Hepatocyte (in vitro differentiated cells): ENCODE data around the gene PAK2. TPM values are rescaled to one million over a fixed set of nuclear protein-coding genes. Genes with fewer than 3 reads are reported as not detected.

ENCODE experiments used
- DNase-seq: peaks from one replicate; pipeline ENCODE4 v3.0.0-alpha.2; 2016; ENCODE audit warnings: low spot score
- H2AFZ ChIP-seq: fragments of 200-600 bp; sonication (generic); 2 replicates; pipeline ENCODE4 v1.6.0; 2016; ENCODE audit warnings: antibody characterized with exemption, mild to moderate bottlenecking
- H3K27ac ChIP-seq: fragments of 200-600 bp; sonication (generic); 2 replicates; pipeline ENCODE4 v1.5.1; 2016; ENCODE audit warnings: mild to moderate bottlenecking
- H3K27me3 ChIP-seq: fragments of 200-600 bp; sonication (generic); 2 replicates; pipeline ENCODE4 v1.6.1; 2016
- H3K36me3 ChIP-seq: fragments of 200-600 bp; sonication (generic); replicated peaks from 2 replicates; pipeline ENCODE4 v1.5.1; 2016; ENCODE audit warnings: low read depth; ENCODE audit not compliant: insufficient read depth
- H3K4me1 ChIP-seq: fragments of 200-600 bp; sonication (generic); 2 replicates; pipeline ENCODE4 v1.5.1; 2016; ENCODE audit warnings: mild to moderate bottlenecking, moderate library complexity; ENCODE audit not compliant: insufficient read depth
- H3K4me2 ChIP-seq: fragments of 200-600 bp; sonication (generic); 2 replicates; pipeline ENCODE4 v1.6.0; 2016
- H3K4me3 ChIP-seq: fragments of 200-600 bp; sonication (generic); 2 replicates; pipeline ENCODE4 v1.5.1; 2016; ENCODE audit warnings: mild to moderate bottlenecking
- H3K79me2 ChIP-seq: fragments of 200-600 bp; sonication (generic); 2 replicates; pipeline ENCODE4 v1.6.0; 2017; ENCODE audit warnings: mild to moderate bottlenecking
- H3K9me2 ChIP-seq: fragments of 200-600 bp; sonication (generic); replicated peaks from 2 replicates; pipeline ENCODE4 v1.6.0; 2017; ENCODE audit warnings: mild to moderate bottlenecking; ENCODE audit not compliant: insufficient read depth
- H3K9me3 ChIP-seq: fragments of 200-600 bp; sonication (generic); 2 replicates; pipeline ENCODE4 v1.5.1; 2016; ENCODE audit warnings: low read depth, mild to moderate bottlenecking
- H4K20me1 ChIP-seq: fragments of 200-600 bp; sonication (generic); 2 replicates; pipeline ENCODE4 v1.6.0; 2016; ENCODE audit warnings: mild to moderate bottlenecking; ENCODE audit not compliant: insufficient read depth, poor library complexity, severe bottlenecking
- CTCF ChIP-seq: fragments of 200-600 bp; sonication (generic); IDR thresholded peaks from 2 replicates; pipeline ENCODE4 v1.5.1; 2016; ENCODE audit warnings: antibody characterized with exemption, mild to moderate bottlenecking; ENCODE audit not compliant: poor library complexity
- EZH2 ChIP-seq: fragments of 200-600 bp; sonication (generic); IDR thresholded peaks from 2 replicates; pipeline ENCODE4 v1.6.1; 2016; ENCODE audit warnings: antibody characterized with exemption, mild to moderate bottlenecking, borderline replicate concordance
- EZH2phosphoT487 ChIP-seq: fragments of 200-600 bp; sonication (generic); IDR thresholded peaks from one replicate; pipeline ENCODE4 v1.6.1; 2018; ENCODE audit warnings: antibody characterized with exemption, mild to moderate bottlenecking, low read depth, moderate library complexity; ENCODE audit not compliant: unreplicated experiment, severe bottlenecking
- WGBS: methylation state at CpG from one replicate; pipeline ENCODE4 v1.1.6; 2016; ENCODE audit warnings: low lambda C conversion rate; ENCODE audit errors: missing lambda C conversion rate; 5-methylcytosine and 5-hydroxymethylcytosine counted together
- polyA plus RNA-seq: library from polyadenylated mRNA; unstranded; fragments of >200 nt; fragmentation: Nextera tagmentation; extraction: Ambion mirVana; gene quantifications from 2 replicates; pipeline ENCODE4 v1.2.1, GENCODE V29; 2016
- total RNA-seq: library from RNA; depleted of rRNA; stranded (reverse); fragments of >200 nt; gene quantifications from 2 replicates; pipeline ENCODE4 v1.2.3, GENCODE V29; 2014

The PAK2 gene
- total and polyA plus RNA-seq, 2 experiments from 2014 or later, result 26.5 to 50.9 TPM

DNA sequence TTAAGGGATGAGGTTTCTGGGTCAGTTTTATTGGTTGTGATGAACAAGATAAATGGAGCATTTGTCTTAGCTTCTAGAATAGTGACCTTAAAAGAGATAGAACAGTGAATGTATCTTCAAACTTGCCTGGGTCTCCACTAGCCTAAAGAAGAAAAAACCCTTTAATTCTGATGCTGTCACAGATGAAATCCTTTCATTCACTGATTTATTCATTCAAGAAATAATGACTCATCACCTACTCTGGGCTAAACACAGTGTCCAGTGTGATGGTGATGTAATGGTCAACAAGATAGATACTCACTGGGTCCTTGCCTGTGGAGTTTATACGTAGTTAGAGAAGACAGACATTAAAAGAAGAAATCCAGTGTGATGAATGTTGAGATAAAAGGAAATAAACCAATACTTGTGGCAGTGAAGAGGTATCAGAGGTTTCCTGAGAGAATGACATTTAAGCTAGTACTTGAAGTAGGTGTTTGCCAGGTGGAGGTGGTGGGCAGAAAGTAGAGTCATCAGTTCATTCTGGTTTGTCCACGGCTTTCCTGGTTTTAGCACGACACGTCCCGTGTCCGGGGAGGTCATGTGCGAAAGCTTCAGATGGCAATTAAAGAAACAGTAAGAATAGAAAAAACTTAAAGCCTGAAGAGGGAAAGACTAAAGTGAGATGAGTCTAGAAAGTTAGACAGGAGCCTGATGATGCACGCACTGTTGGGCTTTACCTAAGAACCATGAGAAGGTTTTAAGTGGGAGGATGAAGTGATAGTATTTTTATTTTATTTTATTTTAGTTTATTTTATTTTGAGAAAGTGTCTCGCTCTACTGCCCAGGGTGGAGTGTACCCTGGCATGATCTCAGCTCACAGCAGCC is 18.5 kb downstream of the PAK2 start:
- peak overlapping the region; percentile 37 for H3K27ac ChIP-seq
- H3K4me2 ChIP-seq, result no peak overlapping the region

GRCh38 chr3:196763179-196763578 is 23.5 kb downstream of the PAK2 start:
- H3K27ac ChIP-seq, result no peak overlapping the region
- H4K20me1 ChIP-seq, result peaks cover 14% of the 10 kb centered on the region
- H3K4me2 ChIP-seq, result no peak overlapping the region
- H3K9me3 ChIP-seq, result no peaks in the 10 kb centered on the region
- 90% methylated on average over 7 of the region's 7 CpGs for WGBS
- TF ChIP-seq EZH2phosphoT487 (no peak), CTCF (no peak), EZH2 (no peak)
- DNase-seq, result no peak
- H3K79me2 ChIP-seq, result peaks cover 76% of the 10 kb centered on the region
- no peaks in the 10 kb centered on the region for H3K4me1 ChIP-seq
- H2AFZ ChIP-seq, result no peak overlapping the region
- no peaks in the 10 kb centered on the region for H3K36me3 ChIP-seq
- H3K4me3 ChIP-seq, result no peak overlapping the region
- H3K27me3 ChIP-seq, result no peaks in the 10 kb centered on the region
- H3K9me2 ChIP-seq, result no peaks in the 10 kb centered on the region

More for the DNA sequence above, 18.5 kb downstream of the PAK2 start:
- no peaks in the 10 kb centered on the region for H3K9me3 ChIP-seq
- H2AFZ ChIP-seq, result no peak overlapping the region
- H3K79me2 ChIP-seq, result peaks cover 76% of the 10 kb centered on the region
- DNase-seq, result peak; percentile 25
- TF ChIP-seq EZH2 (no peak), CTCF (no peak), EZH2phosphoT487 (no peak)
- no peaks in the 10 kb centered on the region for H3K9me2 ChIP-seq
- no peaks in the 10 kb centered on the region for H3K36me3 ChIP-seq
- H3K4me3 ChIP-seq, result no peak overlapping the region
- no peaks in the 10 kb centered on the region for H3K27me3 ChIP-seq
- H4K20me1 ChIP-seq, result peaks cover 18% of the 10 kb centered on the region
- peaks cover 13% of the 10 kb centered on the region for H3K4me1 ChIP-seq
- 93% methylated on average over 9 of the region's 9 CpGs for WGBS

GRCh38 chr3:196765454-196765853 is 25.8 kb downstream of the PAK2 start:
- H3K4me1 ChIP-seq, result no peaks in the 10 kb centered on the region
- H3K36me3 ChIP-seq, result no peaks in the 10 kb centered on the region
- no peak for DNase-seq
- no peaks in the 10 kb centered on the region for H3K27me3 ChIP-seq
- H3K9me3 ChIP-seq, result no peaks in the 10 kb centered on the region
- H3K9me2 ChIP-seq, result no peaks in the 10 kb centered on the region
- H3K4me2 ChIP-seq, result no peak overlapping the region
- peaks cover 77% of the 10 kb centered on the region for H3K79me2 ChIP-seq
- no peak overlapping the region for H2AFZ ChIP-seq
- no peak for TF ChIP-seq CTCF
- no peak for TF ChIP-seq EZH2
- no peak for TF ChIP-seq EZH2phosphoT487
- H3K4me3 ChIP-seq, result no peak overlapping the region
- H3K27ac ChIP-seq, result no peak overlapping the region
- peaks cover 5% of the 10 kb centered on the region for H4K20me1 ChIP-seq
